ENCODE data around the gene TRPM7. TPM values are rescaled to one million over a fixed set of nuclear protein-coding genes. Genes with fewer than 3 reads are reported as not detected.
A peak's percentile ranks its signal among the peaks of the same experiment; 100 is the strongest.

The TRPM7 gene
- total RNA-seq (2021) (41.7 and 49.6 TPM in 2 replicates), Bru-seq, nascent RNA (percentile 91 among the genes with signal in this experiment), BruChase-seq, experiment 1, labeled RNA remaining after a 2-hour chase (percentile 91 among the genes with signal in this experiment), BruChase-seq, experiment 2, labeled RNA remaining after a 6-hour chase (percentile 90 among the genes with signal in this experiment)
- long read RNA-seq, partial matches to known transcripts, result 5 of 10 reads
- long read RNA-seq, other reads (novel, unspliced or antisense), result 5 of 10 reads

DNA sequence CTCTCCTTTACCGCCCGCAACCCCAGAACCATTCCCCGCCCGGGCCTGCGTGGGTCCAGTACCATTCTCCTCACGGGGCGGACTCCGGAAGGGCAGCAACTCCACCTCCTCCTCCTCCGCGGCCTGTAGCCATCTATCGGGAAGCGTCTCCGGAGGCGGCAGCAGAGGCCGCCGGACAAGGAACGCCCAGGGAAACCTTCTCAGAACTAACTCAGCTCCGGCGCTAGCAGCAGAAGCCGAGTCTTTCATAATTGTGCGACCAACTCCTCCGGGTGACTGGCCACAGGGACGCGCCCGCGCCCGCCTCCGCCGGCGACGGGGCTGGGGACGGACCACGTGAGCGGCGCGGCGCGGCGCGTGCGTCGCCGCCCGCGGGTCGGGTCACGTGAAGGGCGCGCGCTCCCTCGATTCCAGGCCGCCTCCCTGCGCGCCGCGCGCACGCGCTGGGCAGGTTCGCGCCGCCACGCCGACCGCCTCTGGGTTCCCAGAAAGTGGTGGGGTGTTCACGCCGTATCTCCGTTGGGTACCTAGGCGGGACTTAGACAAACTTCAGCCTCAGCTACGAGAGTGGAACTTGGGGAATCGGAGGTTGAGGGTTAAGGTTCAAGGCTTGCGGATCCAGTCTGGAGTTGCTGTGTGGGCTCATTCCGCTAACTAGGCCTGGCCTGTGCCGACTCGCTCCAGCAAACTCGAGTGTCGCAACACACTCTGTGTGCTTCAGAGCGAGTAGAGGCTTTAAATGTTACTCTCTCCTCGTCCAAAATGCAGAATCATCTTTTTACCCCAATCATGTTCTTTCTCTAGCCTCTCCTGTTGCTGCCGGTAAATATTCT, at the start of gene TRPM7:
Gene TRPM7 (minus strand): TSS at position 329 of the 833 bp plus-strand sequence. CDS start 264 bp downstream, at position 65.
- H3K27me3 ChIP-seq (replicated peaks; ENCODE audit: insufficient read depth, low read depth, low read length, poor library complexity), result no peaks in the 10 kb centered on the region
- ChIA-PET CTCF (interaction anchor here (0.6 to 1.0 kb wide), 2 partner anchors 190 to 221 kb away, joined by 3 to 5 read pairs; no protein-coding TSS in a partner anchor), POLR2A (ENCODE audit: low non-redundant PET) (no interaction called here)
- intact Hi-C loops (cut with micrococcal nuclease; ENCODE audit: unreplicated experiment), result no loop called here
- peak within 1 kb of the TSS; percentile 98 for H3K4me3 ChIP-seq (ENCODE audit: low read depth, low read length, poor library complexity, severe bottlenecking)
- no peaks in the 10 kb centered on the region for H3K9me3 ChIP-seq (ENCODE audit: low read depth, low read length, poor library complexity, severe bottlenecking)
- H3K4me1 ChIP-seq (ENCODE audit: insufficient read depth, low read length, poor library complexity, severe bottlenecking), result peaks cover 10% of the 10 kb centered on the region
- H3K36me3 ChIP-seq (ENCODE audit: insufficient read depth, low read length, poor library complexity, severe bottlenecking), result peaks cover 13% of the 10 kb centered on the region
- BruUV-seq (replicated peaks), result no TSS peak
- H3K27ac ChIP-seq (ENCODE audit: low read depth, low read length, poor library complexity, severe bottlenecking), result peak within 1 kb of the TSS; percentile 79
- no peak for TF ChIP-seq CTCF (conservative IDR thresholded peaks at IDR 0.05; ENCODE audit: low read depth, low read length)
- TF ChIP-seq EZH2 (IDR thresholded peaks at IDR 0.05; ENCODE audit: borderline replicate concordance, low read depth, low read length, poor library complexity, severe bottlenecking), result no peak
- peak; percentile 93 for DNase-seq (ENCODE audit: low spot score)

DNA sequence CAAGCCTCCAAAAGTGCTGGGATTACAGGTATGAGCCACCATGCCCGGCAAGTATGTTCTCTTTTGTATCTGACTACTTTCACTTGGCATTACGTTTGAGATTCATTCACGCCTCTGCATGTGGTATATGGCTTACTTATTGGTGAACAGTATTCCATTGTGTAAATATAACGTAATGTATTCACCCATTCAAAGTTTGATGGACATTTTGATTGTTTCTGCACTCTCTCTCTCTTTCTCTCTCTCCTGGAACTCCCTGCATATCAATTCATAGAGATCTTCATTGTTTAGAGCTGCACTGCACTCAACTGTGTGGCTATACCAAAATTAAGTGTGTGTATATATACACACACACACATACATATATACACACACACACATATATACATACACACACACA, 48.6 kb upstream of the TRPM7 start:
- DNase-seq (ENCODE audit: low spot score), result peak; percentile 45
- Histone ChIP-seq H3K4me1 (ENCODE audit: insufficient read depth, low read length, poor library complexity, severe bottlenecking) (no peaks in the 10 kb centered on the region), H3K36me3 (ENCODE audit: insufficient read depth, low read length, poor library complexity, severe bottlenecking) (peaks cover 23% of the 10 kb centered on the region), H3K27ac (ENCODE audit: low read depth, low read length, poor library complexity, severe bottlenecking) (no peak overlapping the region), H3K9me3 (ENCODE audit: low read depth, low read length, poor library complexity, severe bottlenecking) (no peaks in the 10 kb centered on the region), H3K27me3 (replicated peaks; ENCODE audit: insufficient read depth, low read depth, low read length, poor library complexity) (no peaks in the 10 kb centered on the region), H3K4me3 (ENCODE audit: low read depth, low read length, poor library complexity, severe bottlenecking) (no peak overlapping the region)
- intact Hi-C loops (cut with micrococcal nuclease; ENCODE audit: unreplicated experiment), result no loop called here
- BruUV-seq (replicated peaks), result no TSS peak
- ChIA-PET CTCF (no interaction called here), POLR2A (ENCODE audit: low non-redundant PET) (no interaction called here)
- no peak for TF ChIP-seq EZH2 (IDR thresholded peaks at IDR 0.05; ENCODE audit: borderline replicate concordance, low read depth, low read length, poor library complexity, severe bottlenecking)
- TF ChIP-seq CTCF (conservative IDR thresholded peaks at IDR 0.05; ENCODE audit: low read depth, low read length), result no peak

GRCh38 chr15:50726315-50726714, 39.7 kb upstream of the TRPM7 start:
- no peak for DNase-seq (ENCODE audit: low spot score)
- H3K27me3 ChIP-seq (replicated peaks; ENCODE audit: insufficient read depth, low read depth, low read length, poor library complexity), result no peaks in the 10 kb centered on the region
- no peak overlapping the region for H3K27ac ChIP-seq (ENCODE audit: low read depth, low read length, poor library complexity, severe bottlenecking)
- TF ChIP-seq EZH2 (IDR thresholded peaks at IDR 0.05; ENCODE audit: borderline replicate concordance, low read depth, low read length, poor library complexity, severe bottlenecking) (no peak), CTCF (conservative IDR thresholded peaks at IDR 0.05; ENCODE audit: low read depth, low read length) (no peak)
- no peaks in the 10 kb centered on the region for H3K4me1 ChIP-seq (ENCODE audit: insufficient read depth, low read length, poor library complexity, severe bottlenecking)
- CTCF ChIA-PET, result no interaction called here
- no peaks in the 10 kb centered on the region for H3K9me3 ChIP-seq (ENCODE audit: low read depth, low read length, poor library complexity, severe bottlenecking)
- POLR2A ChIA-PET (ENCODE audit: low non-redundant PET), result no interaction called here
- BruUV-seq (replicated peaks), result no TSS peak
- H3K4me3 ChIP-seq (ENCODE audit: low read depth, low read length, poor library complexity, severe bottlenecking), result no peak overlapping the region
- intact Hi-C loops (cut with micrococcal nuclease; ENCODE audit: unreplicated experiment), result no loop called here
- H3K36me3 ChIP-seq (ENCODE audit: insufficient read depth, low read length, poor library complexity, severe bottlenecking), result peaks cover 16% of the 10 kb centered on the region
